HCT116 (cell line): ENCODE measurements around the gene NEK6. TPM values are rescaled to one million over a fixed set of nuclear protein-coding genes. Genes with fewer than 3 reads are reported as not detected.

Experiments used
- ATAC-seq: fragments of 200-7000 bp; cut with Tn5 transposase; 2 replicates; pipeline ENCODE4 v1.9.1; 2020; ENCODE audit warnings: mild to moderate bottlenecking, moderate library complexity
- BruUV-seq: library from RNA; stranded (reverse); fragments of 400-500 nt; replicated peaks from 2 replicates; lab custom pipeline; 2021; lab: Mats Ljungman, UMichigan
- CTCF ChIA-PET: fragments of 300-600 bp; sonication (Branson Sonifier 250); formaldehyde crosslinking; loops from one replicate; lab custom pipeline; 2021; ENCODE audit warnings: antibody characterized with exemption; lab: Charles Lee
- POLR2A ChIA-PET: fragments of 300-600, 350-600 bp; sonication (Branson Sonifier 250); formaldehyde crosslinking; loops from one replicate; lab custom pipeline; 2021; ENCODE audit warnings: antibody characterized with exemption; lab: Charles Lee
- RAD21 ChIA-PET, 2 experiments: fragments of 300-600 bp; sonication (Branson Sonifier 250); formaldehyde crosslinking; loops; one replicate each; lab custom pipeline; 2023; ENCODE audit warnings: low total read pairs in 2 of 2; ENCODE audit not compliant: uncharacterized antibody in 2 of 2, unreplicated experiment in 2 of 2, low non-redundant PET in 1 of 2; lab: Charles Lee
- DNase-seq: peaks from one replicate; pipeline ENCODE4 v3.0.0-alpha.2; 2010; ENCODE audit warnings: low read depth, low spot score
- H2AFZ ChIP-seq: fragments of 200-600 bp; shearing (Covaris generic), sonication (generic); 2 replicates; pipeline ENCODE4 v1.6.1; 2017; ENCODE audit warnings: low read depth, mixed run types, mixed read lengths, antibody characterized with exemption, low read length; ENCODE audit not compliant: poor library complexity, severe bottlenecking
- H3K27ac ChIP-seq: 2 replicates; pipeline ENCODE4 v1.5.1; 2012; ENCODE audit warnings: low read depth, low read length
- H3K27me3 ChIP-seq: fragments of 200-600 bp; sonication (generic); 2 replicates; pipeline ENCODE4 v1.6.1; 2016; ENCODE audit warnings: mixed run types, low read length, mixed read lengths; ENCODE audit not compliant: insufficient read depth
- H3K36me3 ChIP-seq, 2 experiments: fragments of 200-500 bp in 1 of 2; fragments of 200-600 bp in 1 of 2; sonication (Bioruptor generic) in 1 of 2; sonication (generic) in 1 of 2; 2 replicates each; pipeline versions ENCODE4 v1.5.1 to v1.6.1; 2014 to 2016; ENCODE audit warnings: low read length in 2 of 2, inconsistent platforms in 1 of 2, mixed read lengths in 1 of 2, mixed run types in 1 of 2; ENCODE audit not compliant: insufficient read depth in 2 of 2, control insufficient read depth in 1 of 2
- H3K4me1 ChIP-seq, 2 experiments: fragments of 200-600 bp in 1 of 2; sonication (generic) in 1 of 2; 2 replicates each; pipeline versions ENCODE4 v1.5.1 to v1.6.1; 2012 to 2017; ENCODE audit warnings: low read length in 2 of 2, inconsistent platforms in 1 of 2, mild to moderate bottlenecking in 1 of 2, mixed read lengths in 1 of 2, mixed run types in 1 of 2, moderate library complexity in 1 of 2; ENCODE audit not compliant: insufficient read depth in 2 of 2, control insufficient read depth in 1 of 2
- H3K4me2 ChIP-seq: fragments of 200-600 bp; sonication (generic); 2 replicates; pipeline ENCODE4 v1.6.1; 2017; ENCODE audit warnings: mixed run types, low read length, mixed read lengths
- H3K4me3 ChIP-seq, 2 experiments: fragments of 200-600 bp in 1 of 2; sonication (generic) in 1 of 2; replicated peaks in 1 of 2; 2 replicates each; pipeline ENCODE4 v1.5.1; 2011 to 2016; ENCODE audit warnings: low read length in 2 of 2, control low read depth in 1 of 2, low read depth in 1 of 2, mild to moderate bottlenecking in 1 of 2, mixed read lengths in 1 of 2, mixed run types in 1 of 2
- H3K79me2 ChIP-seq: fragments of 200-600 bp; sonication (generic); 2 replicates; pipeline ENCODE4 v1.6.1; 2017; ENCODE audit warnings: mild to moderate bottlenecking, mixed run types, low read length, moderate library complexity, mixed read lengths; ENCODE audit not compliant: insufficient read depth
- H3K9ac ChIP-seq: fragments of 200-600 bp; sonication (generic); 2 replicates; pipeline ENCODE4 v1.6.1; 2016; ENCODE audit warnings: low read length, mixed read lengths
- H3K9me2 ChIP-seq: fragments of 200-600 bp; sonication (generic), shearing (Covaris generic); 2 replicates; pipeline ENCODE4 v1.6.1; 2017; ENCODE audit warnings: mixed run types, mild to moderate bottlenecking, moderate library complexity; ENCODE audit not compliant: insufficient read depth
- H3K9me3 ChIP-seq, 2 experiments: fragments of 200-500 bp in 1 of 2; fragments of 200-600 bp in 1 of 2; sonication (Bioruptor generic) in 1 of 2; sonication (generic) in 1 of 2; 2 replicates each; pipeline ENCODE4 v1.6.1; 2014 to 2017; ENCODE audit warnings: low read length in 2 of 2, mixed read lengths in 2 of 2, inconsistent platforms in 1 of 2, low read depth in 1 of 2, mild to moderate bottlenecking in 1 of 2, mixed run types in 1 of 2, moderate library complexity in 1 of 2; ENCODE audit not compliant: control insufficient read depth in 1 of 2, insufficient read depth in 1 of 2
- H4K20me1 ChIP-seq: fragments of 200-600 bp; sonication (generic), shearing (Covaris generic); 2 replicates; pipeline ENCODE4 v1.6.1; 2017; ENCODE audit warnings: mixed run types, mild to moderate bottlenecking, moderate library complexity; ENCODE audit not compliant: insufficient read depth
- CEBPB ChIP-seq: IDR thresholded peaks from 2 replicates; pipeline ENCODE4 v1.6.1; 2012; ENCODE audit warnings: low read depth
- EGR1 ChIP-seq: IDR thresholded peaks from 2 replicates; pipeline ENCODE4 v1.6.1; 2012; ENCODE audit warnings: low read depth
- EZH2 ChIP-seq: fragments of 200-600 bp; sonication (generic); IDR thresholded peaks from 2 replicates; pipeline ENCODE4 v1.6.1; 2017; ENCODE audit warnings: antibody characterized with exemption, mixed run types
- FOSL1 ChIP-seq: IDR thresholded peaks from 2 replicates; pipeline ENCODE4 v1.6.1; 2012; ENCODE audit warnings: low read depth
- JUND ChIP-seq: IDR thresholded peaks from 2 replicates; pipeline ENCODE4 v1.6.1; 2012
- MAX ChIP-seq: IDR thresholded peaks from 2 replicates; pipeline ENCODE4 v1.6.1; 2012
- POLR2AphosphoS5 ChIP-seq: IDR thresholded peaks from 2 replicates; pipeline ENCODE4 v1.6.1; 2011; ENCODE audit warnings: mild to moderate bottlenecking, low read depth, low read length, moderate library complexity
- RAD21 ChIP-seq: IDR thresholded peaks from 2 replicates; pipeline ENCODE4 v1.6.1; 2012; ENCODE audit warnings: low read depth, mild to moderate bottlenecking
- SIN3A ChIP-seq: IDR thresholded peaks from 2 replicates; pipeline ENCODE4 v1.6.1; 2012; ENCODE audit warnings: low read depth
- SP1 ChIP-seq: IDR thresholded peaks from 2 replicates; pipeline ENCODE4 v1.6.1; 2012; ENCODE audit warnings: low read depth
- SRF ChIP-seq: IDR thresholded peaks from 2 replicates; pipeline ENCODE4 v1.6.1; 2012; ENCODE audit warnings: low read depth
- TCF7L2 ChIP-seq: IDR thresholded peaks from 2 replicates; pipeline ENCODE4 v1.7.0; 2011; ENCODE audit warnings: borderline replicate concordance, inconsistent platforms; ENCODE audit not compliant: insufficient read depth, insufficient read length; ENCODE audit errors: extremely low read depth
- YY1 ChIP-seq: IDR thresholded peaks from 2 replicates; pipeline ENCODE4 v1.6.1; 2011; ENCODE audit warnings: low read length, low read depth, moderate library complexity, mild to moderate bottlenecking; ENCODE audit not compliant: insufficient replicate concordance; ENCODE audit errors: extremely low read depth
- ZFX ChIP-seq: fragments of 450-650 bp; IDR thresholded peaks from 2 replicates; pipeline ENCODE4 v1.6.1; 2017
- ZNF274 ChIP-seq: fragments of 200-500 bp; sonication (Bioruptor generic); IDR thresholded peaks from 2 replicates; pipeline ENCODE4 v1.6.1; 2014; ENCODE audit warnings: mild to moderate bottlenecking, low read depth, low read length, inconsistent platforms
- intact Hi-C: fragments of 100-400 bp; cut with micrococcal nuclease; formaldehyde crosslinking; loops from 2 replicates; pipeline ENCODE4 v1.10.0; 2022
- total RNA-seq: library from RNA; stranded (reverse); gene quantifications from one replicate; pipeline ENCODE4 v1.2.1, GENCODE V29; 2021; ENCODE audit not compliant: unreplicated experiment

NEK6 gene
- total RNA-seq, 1 experiment from 2014 or later, result 40.8 TPM

GRCh38 chr9:124266139-124266825 is 8.5 kb downstream of the NEK6 start:
- Histone ChIP-seq H3K36me3 (no peaks in the 10 kb centered on the region), H3K9me2 (no peaks in the 10 kb centered on the region), H3K27me3 (no peaks in the 10 kb centered on the region), H3K9me3 (no peaks in the 10 kb centered on the region), H3K27ac (no peak overlapping the region), H2AFZ (no peak overlapping the region), H3K79me2 (peaks cover 94% of the 10 kb centered on the region), H3K4me1 (peaks cover 9 to 22% of the 10 kb centered on the region in 2 experiments), H3K4me3 (no peak overlapping the region), H3K9ac (no peak overlapping the region), H4K20me1 (peaks cover 19% of the 10 kb centered on the region; the same call in 1 of the 2 replicates), H3K4me2 (no peak overlapping the region)
- intact Hi-C loops, result no loop called here
- TF ChIP-seq RAD21 (no peak), SRF (no peak), CEBPB (no peak), ZNF274 (no peak), EZH2 (no peak), JUND (no peak), FOSL1 (no peak), POLR2AphosphoS5 (no peak), SP1 (no peak), YY1 (no peak)
- ATAC-seq (no peak), DNase-seq (no peak)
- BruUV-seq, result no TSS peak
- ChIA-PET POLR2A (no interaction called here), RAD21 (no interaction called here), CTCF (no interaction called here)

- Histone ChIP-seq H3K27me3 (no peaks in the 10 kb centered on the region), H3K9ac (no peak overlapping the region), H3K27ac (no peak overlapping the region), H4K20me1 (peaks cover 15% of the 10 kb centered on the region; the same call in 1 of the 2 replicates), H3K4me1 (peaks cover 4 to 17% of the 10 kb centered on the region in 2 experiments; a peak in 3 of 4 replicates)
- ChIA-PET CTCF (no interaction called here), RAD21 (no interaction called here)
- BruUV-seq, result no TSS peak
- no peak for DNase-seq
- TF ChIP-seq EGR1 (no peak), JUND (no peak), TCF7L2 (no peak), MAX (no peak), YY1 (no peak), FOSL1 (no peak), SIN3A (no peak), ZNF274 (no peak), ZFX (no peak), RAD21 (no peak)
- TF ChIP-seq, all 23 proteins: peak for 0
- Histone ChIP-seq H2AFZ (no peak overlapping the region), H3K9me2 (no peaks in the 10 kb centered on the region), H3K9me3 (no peaks in the 10 kb centered on the region), H3K4me2 (no peak overlapping the region), H3K79me2 (peaks cover 94% of the 10 kb centered on the region), H3K4me3 (no peak overlapping the region), H3K36me3 (no peaks in the 10 kb centered on the region)
- intact Hi-C loops, result no loop called here
- POLR2A ChIA-PET, result no interaction called here
- no peak for ATAC-seq
These were observed 9.1 kb downstream of the NEK6 start for GRCh38 chr9:124266826-124267201.
